ENCODE results near the gene PRKN. TPM values are rescaled to one million over a fixed set of nuclear protein-coding genes. Genes with fewer than 3 reads are reported as not detected.

The PRKN gene
- total and polyA plus RNA-seq, 9 of the 15 experiments (the other 6 are each of a cell fraction or from before 2014, with no cell fraction given) = 0.03 to 0.96 (median 0.15) TPM; not detected in 2

DNA sequence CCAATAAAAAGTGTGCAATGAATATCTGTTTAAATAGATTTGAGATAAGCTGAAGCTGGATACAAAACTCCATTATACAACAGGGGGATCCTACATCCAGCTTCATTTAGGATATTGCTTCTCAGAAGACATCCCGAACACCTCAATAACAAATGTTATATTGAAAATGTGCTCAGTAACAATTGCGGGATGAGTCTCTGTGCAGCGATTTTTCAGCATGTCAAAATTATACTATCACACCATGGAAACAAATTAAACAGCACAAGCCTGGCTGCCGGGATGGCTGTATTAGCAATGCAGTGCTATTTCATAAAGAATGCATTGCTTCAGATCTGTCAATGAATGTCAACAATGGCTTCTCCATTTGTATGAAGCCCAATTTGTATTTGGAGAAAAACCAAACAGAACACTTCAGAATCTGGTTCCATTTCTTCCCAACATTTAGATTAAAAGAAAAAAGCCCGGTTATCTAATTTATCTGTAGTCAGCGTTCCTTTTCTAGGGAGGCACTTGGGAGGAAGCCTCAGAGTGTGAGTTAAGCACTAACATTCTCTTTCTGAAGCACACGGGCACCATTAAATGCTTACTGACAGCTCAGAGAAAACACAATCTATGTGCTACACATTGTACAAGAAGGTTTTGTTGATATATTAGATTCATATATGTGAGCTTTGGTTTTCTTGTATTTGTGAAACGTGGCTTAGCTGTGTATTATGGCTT is 1142.8 kb downstream of the PRKN start:
- ATAC-seq (no peak), FAIRE-seq (no peak), DNase-seq (ENCODE audit: extremely low read depth in 1 of 4, low spot score in 3 of 4) (no peak)
- Histone ChIP-seq H3K9me3 (replicated peaks; ENCODE audit: control insufficient read depth, insufficient read depth, low read depth, low read length) (no peaks in the 10 kb centered on the region), H3K27me3 (ENCODE audit: control insufficient read depth in 2 of 2, insufficient read depth in 2 of 2, low read length in 2 of 2) (peaks cover 0 to 4% of the 10 kb centered on the region in 2 experiments; a peak in 1 of 5 replicates), H3K4me2 (ENCODE audit: insufficient read depth, low read length) (no peak overlapping the region), H2AFZ (ENCODE audit: low read depth, low read length) (no peak overlapping the region), H4K20me1 (replicated peaks; ENCODE audit: control insufficient read depth, insufficient read depth, low read length) (no peaks in the 10 kb centered on the region; the same call in 1 of the 2 replicates), H3K27ac (ENCODE audit: extremely low read depth, low read depth, low read length) (no peak overlapping the region), H3K4me1 (replicated peaks in 1 of 2; ENCODE audit: control insufficient read depth in 2 of 2, insufficient read depth in 2 of 2, low read length in 2 of 2) (no peaks in the 10 kb centered on the region), H3K4me3 (no peak overlapping the region), H3K36me3 (ENCODE audit: control insufficient read depth, insufficient read depth, low read length) (no peaks in the 10 kb centered on the region), H3K9me1 (ENCODE audit: control insufficient read depth, insufficient read depth, low read length) (no peaks in the 10 kb centered on the region), H3K9ac (ENCODE audit: insufficient read depth in 1 of 2, low read depth in 2 of 2, low read length in 2 of 2) (no peak overlapping the region), H3K79me2 (ENCODE audit: control insufficient read depth, insufficient read depth, low read length) (no peaks in the 10 kb centered on the region)
- no TSS peak for BruUV-seq (replicated peaks)
- POLR2A ChIA-PET = interaction anchor here (1.2 to 1.6 kb wide), 2 partner anchors 9 to 72 kb away, joined by 3 read pairs; no protein-coding TSS in a partner anchor
- in situ Hi-C loops (cut with MboI) = no loop called here
- intact Hi-C loops (cut with micrococcal nuclease) = no loop called here
- under 1% methylated on average over 8 of the region's 8 CpGs for WGBS (ENCODE audit: insufficient coverage, low coverage, missing lambda C conversion rate)
- CTCF ChIA-PET (ENCODE audit: low intra/inter-chr PET ratio) = no interaction called here
- TF ChIP-seq ZNF41 (CRISPR knock-in tag; conservative IDR thresholded peaks at IDR 0.05) = no peak
- TF ChIP-seq, protein P1, sequence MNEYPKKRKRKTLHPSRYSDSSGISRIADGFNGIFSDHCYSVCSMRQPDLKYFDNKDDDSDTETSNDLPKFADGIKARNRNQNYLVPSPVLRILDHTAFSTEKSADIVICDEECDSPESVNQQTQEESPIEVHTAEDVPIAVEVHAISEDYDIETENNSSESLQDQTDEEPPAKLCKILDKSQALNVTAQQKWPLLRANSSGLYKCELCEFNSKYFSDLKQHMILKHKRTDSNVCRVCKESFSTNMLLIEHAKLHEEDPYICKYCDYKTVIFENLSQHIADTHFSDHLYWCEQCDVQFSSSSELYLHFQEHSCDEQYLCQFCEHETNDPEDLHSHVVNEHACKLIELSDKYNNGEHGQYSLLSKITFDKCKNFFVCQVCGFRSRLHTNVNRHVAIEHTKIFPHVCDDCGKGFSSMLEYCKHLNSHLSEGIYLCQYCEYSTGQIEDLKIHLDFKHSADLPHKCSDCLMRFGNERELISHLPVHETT (CRISPR knock-in tag; conservative IDR thresholded peaks at IDR 0.05 in 1 of 2, IDR thresholded peaks at IDR 0.05 in 1 of 2) = no peak

DNA sequence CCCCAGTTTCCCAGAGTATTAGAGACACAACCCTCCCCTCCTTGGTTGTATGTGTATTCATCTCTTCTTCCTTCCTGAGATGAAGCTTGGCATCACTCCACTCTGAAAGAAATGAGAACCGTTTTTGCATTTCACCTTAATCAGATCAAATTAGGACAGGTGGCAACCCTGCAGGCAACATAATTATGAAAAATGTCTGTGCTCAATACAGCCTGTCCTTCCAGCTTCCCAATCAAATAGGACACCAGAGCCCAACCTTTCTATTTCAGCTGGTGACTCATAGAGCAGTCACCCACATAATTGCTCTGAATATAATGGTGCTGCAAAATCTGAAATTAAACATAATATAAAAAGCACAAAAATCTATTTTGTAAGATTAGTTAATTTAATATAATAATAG is 1143.5 kb downstream of the PRKN start:
- H3K9ac ChIP-seq (ENCODE audit: insufficient read depth in 1 of 2, low read depth in 2 of 2, low read length in 2 of 2) = no peak overlapping the region
- H3K36me3 ChIP-seq (ENCODE audit: control insufficient read depth, insufficient read depth, low read length) = no peaks in the 10 kb centered on the region
- no peak for FAIRE-seq
- H3K4me1 ChIP-seq (replicated peaks in 1 of 2; ENCODE audit: control insufficient read depth in 2 of 2, insufficient read depth in 2 of 2, low read length in 2 of 2) = no peaks in the 10 kb centered on the region
- BruUV-seq (replicated peaks) = no TSS peak
- no peaks in the 10 kb centered on the region for H3K79me2 ChIP-seq (ENCODE audit: control insufficient read depth, insufficient read depth, low read length)
- WGBS (ENCODE audit: insufficient coverage, low coverage, missing lambda C conversion rate) = 0% methylated on average over 1 of the region's 1 CpG
- ChIA-PET POLR2A (no interaction called here), CTCF (ENCODE audit: low intra/inter-chr PET ratio) (no interaction called here)
- no peak for ATAC-seq
- peaks cover 0 to 2% of the 10 kb centered on the region in 2 experiments; a peak in 1 of 5 replicates for H3K27me3 ChIP-seq (ENCODE audit: control insufficient read depth in 2 of 2, insufficient read depth in 2 of 2, low read length in 2 of 2)
- H3K9me3 ChIP-seq (replicated peaks; ENCODE audit: control insufficient read depth, insufficient read depth, low read depth, low read length) = no peaks in the 10 kb centered on the region
- no peaks in the 10 kb centered on the region for H3K9me1 ChIP-seq (ENCODE audit: control insufficient read depth, insufficient read depth, low read length)
- in situ Hi-C loops (cut with MboI) = no loop called here
- H2AFZ ChIP-seq (ENCODE audit: low read depth, low read length) = no peak overlapping the region
- no peak overlapping the region for H3K27ac ChIP-seq (ENCODE audit: extremely low read depth, low read depth, low read length)
- no peaks in the 10 kb centered on the region; the same call in 1 of the 2 replicates for H4K20me1 ChIP-seq (replicated peaks; ENCODE audit: control insufficient read depth, insufficient read depth, low read length)
- intact Hi-C loops (cut with micrococcal nuclease) = no loop called here
- H3K4me3 ChIP-seq = no peak overlapping the region
- no peak for DNase-seq (ENCODE audit: extremely low read depth in 1 of 4, low spot score in 3 of 4)
- no peak overlapping the region for H3K4me2 ChIP-seq (ENCODE audit: insufficient read depth, low read length)
- TF ChIP-seq STAT5A (IDR thresholded peaks at IDR 0.05; ENCODE audit: borderline replicate concordance, low read length) = no peak
- TF ChIP-seq, protein P2, sequence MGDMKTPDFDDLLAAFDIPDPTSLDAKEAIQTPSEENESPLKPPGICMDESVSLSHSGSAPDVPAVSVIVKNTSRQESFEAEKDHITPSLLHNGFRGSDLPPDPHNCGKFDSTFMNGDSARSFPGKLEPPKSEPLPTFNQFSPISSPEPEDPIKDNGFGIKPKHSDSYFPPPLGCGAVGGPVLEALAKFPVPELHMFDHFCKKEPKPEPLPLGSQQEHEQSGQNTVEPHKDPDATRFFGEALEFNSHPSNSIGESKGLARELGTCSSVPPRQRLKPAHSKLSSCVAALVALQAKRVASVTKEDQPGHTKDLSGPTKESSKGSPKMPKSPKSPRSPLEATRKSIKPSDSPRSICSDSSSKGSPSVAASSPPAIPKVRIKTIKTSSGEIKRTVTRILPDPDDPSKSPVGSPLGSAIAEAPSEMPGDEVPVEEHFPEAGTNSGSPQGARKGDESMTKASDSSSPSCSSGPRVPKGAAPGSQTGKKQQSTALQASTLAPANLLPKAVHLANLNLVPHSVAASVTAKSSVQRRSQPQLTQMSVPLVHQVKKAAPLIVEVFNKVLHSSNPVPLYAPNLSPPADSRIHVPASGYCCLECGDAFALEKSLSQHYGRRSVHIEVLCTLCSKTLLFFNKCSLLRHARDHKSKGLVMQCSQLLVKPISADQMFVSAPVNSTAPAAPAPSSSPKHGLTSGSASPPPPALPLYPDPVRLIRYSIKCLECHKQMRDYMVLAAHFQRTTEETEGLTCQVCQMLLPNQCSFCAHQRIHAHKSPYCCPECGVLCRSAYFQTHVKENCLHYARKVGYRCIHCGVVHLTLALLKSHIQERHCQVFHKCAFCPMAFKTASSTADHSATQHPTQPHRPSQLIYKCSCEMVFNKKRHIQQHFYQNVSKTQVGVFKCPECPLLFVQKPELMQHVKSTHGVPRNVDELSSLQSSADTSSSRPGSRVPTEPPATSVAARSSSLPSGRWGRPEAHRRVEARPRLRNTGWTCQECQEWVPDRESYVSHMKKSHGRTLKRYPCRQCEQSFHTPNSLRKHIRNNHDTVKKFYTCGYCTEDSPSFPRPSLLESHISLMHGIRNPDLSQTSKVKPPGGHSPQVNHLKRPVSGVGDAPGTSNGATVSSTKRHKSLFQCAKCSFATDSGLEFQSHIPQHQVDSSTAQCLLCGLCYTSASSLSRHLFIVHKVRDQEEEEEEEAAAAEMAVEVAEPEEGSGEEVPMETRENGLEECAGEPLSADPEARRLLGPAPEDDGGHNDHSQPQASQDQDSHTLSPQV (IDR thresholded peaks at IDR 0.05) = no peak
- TF ChIP-seq ZNF766 (CRISPR knock-in tag; conservative IDR thresholded peaks at IDR 0.05) = no peak
- TF ChIP-seq ZNF778 (CRISPR knock-in tag; IDR thresholded peaks at IDR 0.05) = no peak
- no peak for TF ChIP-seq KAT8 (IDR thresholded peaks at IDR 0.05; ENCODE audit: low read depth)
- TF ChIP-seq ZNF311 (CRISPR knock-in tag; IDR thresholded peaks at IDR 0.05) = no peak
- TF ChIP-seq SIN3B (IDR thresholded peaks at IDR 0.05; ENCODE audit: low read depth) = no peak
